Activated CD8-positive, alpha-beta T cell treated with anti-CD3 and anti-CD28 coated beads for 36 hours (primary cell): ENCODE data around the gene ZNF142. TPM values are rescaled to one million over a fixed set of nuclear protein-coding genes. Genes with fewer than 3 reads are reported as not detected.

Source experiments
- ATAC-seq: fragments of 200-7000 bp; cut with Tn5 transposase; one replicate; pipeline ENCODE4 v1.10.0; 2021; ENCODE audit warnings: mild to moderate bottlenecking, moderate library complexity
- CTCF ChIA-PET: fragments of 350-600 bp; sonication (Branson Sonifier 250); formaldehyde crosslinking; loops from one replicate; lab custom pipeline; 2021; ENCODE audit warnings: antibody characterized with exemption; lab: Charles Lee
- POLR2A ChIA-PET: fragments of 350-600 bp; sonication (Branson Sonifier 250); formaldehyde crosslinking; loops from one replicate; lab custom pipeline; 2021; ENCODE audit warnings: antibody characterized with exemption; lab: Charles Lee
- DNase-seq: peaks from one replicate; pipeline ENCODE4 v3.0.0-alpha.2; 2020
- H3K27ac Mint-ChIP-seq: one replicate; pipeline ENCODE4 v1.8.0; 2021; ENCODE audit warnings: mild to moderate bottlenecking, mixed read lengths
- H3K27me3 Mint-ChIP-seq: one replicate; pipeline ENCODE4 v1.8.0; 2021; ENCODE audit warnings: mixed read lengths
- H3K36me3 Mint-ChIP-seq: one replicate; pipeline ENCODE4 v1.8.0; 2021; ENCODE audit warnings: low read depth, mixed read lengths
- H3K4me1 Mint-ChIP-seq: one replicate; pipeline ENCODE4 v1.8.0; 2021; ENCODE audit warnings: low read depth, mixed read lengths
- H3K4me3 Mint-ChIP-seq: one replicate; pipeline ENCODE4 v1.8.0; 2021; ENCODE audit warnings: mild to moderate bottlenecking, moderate library complexity, mixed read lengths
- H3K9me3 Mint-ChIP-seq: one replicate; pipeline ENCODE4 v1.8.0; 2021; ENCODE audit warnings: mixed read lengths
- CTCF ChIP-seq: fragments of 200-600 bp; IDR thresholded peaks from one replicate; pipeline ENCODE4 v1.8.0; 2022; ENCODE audit warnings: antibody characterized with exemption, mild to moderate bottlenecking
- intact Hi-C: fragments of 100-400 bp; cut with micrococcal nuclease; formaldehyde crosslinking; loops from one replicate; pipeline ENCODE4 v1.10.0; 2022
- total RNA-seq, 2 experiments: library from RNA; stranded (reverse); gene quantifications; one replicate each; pipeline ENCODE4 v1.2.3, GENCODE V29; 2021

Gene ZNF142
- total RNA-seq, 2 experiments from 2014 or later: 30.4 to 33.7 TPM

DNA sequence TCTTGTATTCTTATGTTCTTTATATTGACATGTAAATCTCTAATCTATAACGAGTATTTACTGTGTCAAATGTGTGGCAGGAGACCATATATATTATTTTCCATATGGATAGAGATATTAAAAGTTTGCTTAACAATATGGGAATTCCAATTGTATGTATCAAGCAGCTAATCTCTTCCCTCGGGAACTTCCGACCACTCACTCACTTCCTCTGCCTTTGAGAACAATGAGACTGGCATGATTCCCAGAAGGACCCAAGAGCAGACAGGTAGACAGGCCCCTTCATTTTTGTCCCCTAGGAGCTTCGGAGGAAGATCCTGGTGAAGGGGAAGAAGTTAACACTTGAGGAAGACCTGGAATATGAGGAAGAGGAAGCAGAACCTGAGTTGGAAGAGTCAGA, 27.6 kb downstream of the ZNF142 start:
- POLR2A ChIA-PET: interaction anchor here (1.0 kb wide), 1 partner anchor 27 kb away, joined by 3 read pairs; the partner anchor contains the start of genes BCS1L and ZNF142
- H3K27me3 Mint-ChIP-seq: no peaks in the 10 kb centered on the region
- CTCF ChIA-PET: no interaction called here
- ATAC-seq (no peak), DNase-seq (no peak)
- TF ChIP-seq CTCF: no peak
- peaks cover 2% of the 10 kb centered on the region for H3K4me1 Mint-ChIP-seq
- peaks cover 5% of the 10 kb centered on the region for H3K36me3 Mint-ChIP-seq
- no peak overlapping the region for H3K27ac Mint-ChIP-seq
- no peaks in the 10 kb centered on the region for H3K9me3 Mint-ChIP-seq
- intact Hi-C loops: no loop called here
- H3K4me3 Mint-ChIP-seq: no peak overlapping the region

DNA sequence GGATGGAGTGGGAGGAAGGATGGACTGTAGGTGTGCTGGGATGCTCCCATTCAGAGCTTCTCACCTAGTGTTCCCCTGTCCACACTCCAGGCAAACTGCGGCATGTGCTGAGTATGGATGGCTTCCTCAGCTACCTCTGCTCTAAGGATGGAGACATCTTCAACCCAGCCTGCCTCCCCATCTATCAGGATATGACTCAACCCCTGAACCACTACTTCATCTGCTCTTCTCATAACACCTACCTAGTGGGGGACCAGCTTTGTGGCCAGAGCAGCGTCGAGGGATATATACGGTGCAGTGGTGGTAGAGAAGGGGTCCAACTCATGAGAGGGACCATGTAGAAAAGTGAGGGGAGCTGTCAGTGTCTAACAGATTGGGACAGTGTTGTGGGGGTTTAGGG, 31.5 kb downstream of the ZNF142 start:
- no peak for TF ChIP-seq CTCF
- H3K27ac Mint-ChIP-seq: no peak overlapping the region
- no peaks in the 10 kb centered on the region for H3K9me3 Mint-ChIP-seq
- CTCF ChIA-PET: interaction anchor here (1.7 kb wide), 1 partner anchor 20 kb away, joined by 8 read pairs; no protein-coding TSS in a partner anchor
- H3K4me3 Mint-ChIP-seq: no peak overlapping the region
- no peak for DNase-seq
- H3K4me1 Mint-ChIP-seq: peaks cover 2% of the 10 kb centered on the region
- POLR2A ChIA-PET: interaction anchor here (0.8 to 1.4 kb wide), 2 partner anchors 12 to 15 kb away, joined by 3 to 5 read pairs; no protein-coding TSS in a partner anchor
- intact Hi-C loops: no loop called here
- no peaks in the 10 kb centered on the region for H3K27me3 Mint-ChIP-seq
- H3K36me3 Mint-ChIP-seq: no peaks in the 10 kb centered on the region
- no peak for ATAC-seq

- H3K36me3 Mint-ChIP-seq: no peaks in the 10 kb centered on the region
- no peaks in the 10 kb centered on the region for H3K27me3 Mint-ChIP-seq
- intact Hi-C loops: no loop called here
- H3K4me3 Mint-ChIP-seq: no peak overlapping the region
- CTCF ChIA-PET: interaction anchor here (1.0 kb wide), 2 partner anchors 22 to 109 kb away, joined by 3 read pairs; no protein-coding TSS in a partner anchor
- TF ChIP-seq CTCF: no peak
- H3K4me1 Mint-ChIP-seq: peaks cover 2% of the 10 kb centered on the region
- POLR2A ChIA-PET: no interaction called here
- no peaks in the 10 kb centered on the region for H3K9me3 Mint-ChIP-seq
- H3K27ac Mint-ChIP-seq: no peak overlapping the region
- ATAC-seq (no peak), DNase-seq (no peak)
Observed at GRCh38 chr2:218626369-218626768, 33.1 kb downstream of the ZNF142 start.

DNA sequence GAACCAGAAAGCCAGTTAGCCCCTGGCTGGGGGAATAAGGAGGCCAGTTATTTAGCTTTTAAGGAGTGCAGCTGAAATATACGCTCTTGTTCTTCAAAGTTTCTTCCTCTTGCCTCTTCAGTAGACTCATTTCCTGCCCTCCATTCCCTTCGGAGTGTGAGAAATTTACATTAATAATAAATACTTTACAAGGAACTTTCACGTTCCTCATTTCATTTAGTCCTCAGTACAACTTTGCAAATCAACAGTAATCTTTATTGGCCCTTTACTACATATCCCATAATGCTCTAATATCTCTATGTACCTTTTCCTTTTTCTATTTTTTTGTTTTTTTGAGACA, 36.1 kb downstream of the ZNF142 start:
- DNase-seq (no peak), ATAC-seq (no peak)
- Mint-ChIP-seq H3K4me3 (no peak overlapping the region), H3K4me1 (peaks cover 2% of the 10 kb centered on the region), H3K27me3 (no peaks in the 10 kb centered on the region), H3K27ac (no peak overlapping the region), H3K36me3 (no peaks in the 10 kb centered on the region), H3K9me3 (no peaks in the 10 kb centered on the region)
- CTCF ChIA-PET: no interaction called here
- POLR2A ChIA-PET: interaction anchor here (1.2 kb wide), 1 partner anchor 28 kb away, joined by 3 read pairs; no protein-coding TSS in a partner anchor
- no peak for TF ChIP-seq CTCF
- intact Hi-C loops: no loop called here

GRCh38 chr2:218622606-218623365, 36.6 kb downstream of the ZNF142 start:
- no peak for TF ChIP-seq CTCF
- POLR2A ChIA-PET: interaction anchor here (0.6 to 1.2 kb wide), 2 partner anchors 28 to 161 kb away, joined by 3 read pairs; no protein-coding TSS in a partner anchor
- ATAC-seq (no peak), DNase-seq (no peak)
- no peak overlapping the region for H3K4me3 Mint-ChIP-seq
- H3K4me1 Mint-ChIP-seq: no peaks in the 10 kb centered on the region
- no peaks in the 10 kb centered on the region for H3K9me3 Mint-ChIP-seq
- H3K36me3 Mint-ChIP-seq: no peaks in the 10 kb centered on the region
- no peaks in the 10 kb centered on the region for H3K27me3 Mint-ChIP-seq
- H3K27ac Mint-ChIP-seq: no peak overlapping the region
- CTCF ChIA-PET: no interaction called here
- intact Hi-C loops: no loop called here
